Measurements from ENCODE around the gene ATP9B.
"Not testable (repeated sequence)": the region's sequence is repeated elsewhere in the genome, so short reads cannot be mapped to it uniquely, and the experiment has no call there.

Gene ATP9B

GRCh38 chr18:79136742-79137141 is 67.5 kb downstream of the ATP9B start:
- DNase-seq, result no peak

GRCh38 chr18:79139206-79139605 is 70.0 kb downstream of the ATP9B start:
- DNase-seq, result peak in 3 of 5 experiments; percentile 21 to 64 (median 29)

- no peak for DNase-seq
Measured at GRCh38 chr18:79147014-79147413, 77.8 kb downstream of the ATP9B start.

- no peak for DNase-seq
Measured at GRCh38 chr18:79151191-79151590, 82.0 kb downstream of the ATP9B start.

GRCh38 chr18:79156327-79156726 is 87.1 kb downstream of the ATP9B start:
- no peak for DNase-seq

GRCh38 chr18:79164706-79165105 is 95.5 kb downstream of the ATP9B start:
- DNase-seq, result no peak

- DNase-seq, result no peak
Measured at GRCh38 chr18:79166702-79167101, 97.5 kb downstream of the ATP9B start.

- no peak for DNase-seq
Measured at GRCh38 chr18:79167526-79168190, 98.5 kb downstream of the ATP9B start.

- no peak for DNase-seq
Measured at GRCh38 chr18:79169958-79170555, 100.9 kb downstream of the ATP9B start.

- not testable (repeated sequence) for DNase-seq
Measured at GRCh38 chr18:79172331-79172730, 103.1 kb downstream of the ATP9B start.

- DNase-seq, result no peak
Measured at GRCh38 chr18:79173742-79174141, 104.5 kb downstream of the ATP9B start.

GRCh38 chr18:79178113-79178531 is 108.9 kb downstream of the ATP9B start:
- no peak for DNase-seq

GRCh38 chr18:79182047-79182713 is 113.0 kb downstream of the ATP9B start:
- no peak for DNase-seq

- DNase-seq, result no peak
Measured at GRCh38 chr18:79185648-79186047, 116.5 kb downstream of the ATP9B start.

- peak in 1 of 5 experiments; percentile 30 for DNase-seq
Measured at GRCh38 chr18:79186649-79187048, 117.5 kb downstream of the ATP9B start.

GRCh38 chr18:79187532-79188277 is 118.5 kb downstream of the ATP9B start:
- no peak for DNase-seq

- DNase-seq, result no peak
Measured at GRCh38 chr18:79191418-79191817, 122.2 kb downstream of the ATP9B start.

- peak in 1 of 5 experiments; percentile 23 for DNase-seq
Measured at GRCh38 chr18:79191956-79192355, 122.8 kb downstream of the ATP9B start.

GRCh38 chr18:79193826-79194225 is 124.6 kb downstream of the ATP9B start:
- no peak for DNase-seq

- no peak for DNase-seq
Measured at GRCh38 chr18:79195716-79196683, 126.8 kb downstream of the ATP9B start.

- DNase-seq, result no peak
Measured at GRCh38 chr18:79197531-79197930, 128.3 kb downstream of the ATP9B start.
